ENCODE measurements around the gene CYS1. TPM values are rescaled to one million over a fixed set of nuclear protein-coding genes. Genes with fewer than 3 reads are reported as not detected.
A peak's percentile ranks its signal among the peaks of the same experiment; 100 is the strongest.

CYS1 gene
- total and polyA plus RNA-seq, 2 of the 13 experiments (the other 11 are each of a cell fraction or from before 2014, with no cell fraction given): 0.04 TPM; not detected in 1

DNA sequence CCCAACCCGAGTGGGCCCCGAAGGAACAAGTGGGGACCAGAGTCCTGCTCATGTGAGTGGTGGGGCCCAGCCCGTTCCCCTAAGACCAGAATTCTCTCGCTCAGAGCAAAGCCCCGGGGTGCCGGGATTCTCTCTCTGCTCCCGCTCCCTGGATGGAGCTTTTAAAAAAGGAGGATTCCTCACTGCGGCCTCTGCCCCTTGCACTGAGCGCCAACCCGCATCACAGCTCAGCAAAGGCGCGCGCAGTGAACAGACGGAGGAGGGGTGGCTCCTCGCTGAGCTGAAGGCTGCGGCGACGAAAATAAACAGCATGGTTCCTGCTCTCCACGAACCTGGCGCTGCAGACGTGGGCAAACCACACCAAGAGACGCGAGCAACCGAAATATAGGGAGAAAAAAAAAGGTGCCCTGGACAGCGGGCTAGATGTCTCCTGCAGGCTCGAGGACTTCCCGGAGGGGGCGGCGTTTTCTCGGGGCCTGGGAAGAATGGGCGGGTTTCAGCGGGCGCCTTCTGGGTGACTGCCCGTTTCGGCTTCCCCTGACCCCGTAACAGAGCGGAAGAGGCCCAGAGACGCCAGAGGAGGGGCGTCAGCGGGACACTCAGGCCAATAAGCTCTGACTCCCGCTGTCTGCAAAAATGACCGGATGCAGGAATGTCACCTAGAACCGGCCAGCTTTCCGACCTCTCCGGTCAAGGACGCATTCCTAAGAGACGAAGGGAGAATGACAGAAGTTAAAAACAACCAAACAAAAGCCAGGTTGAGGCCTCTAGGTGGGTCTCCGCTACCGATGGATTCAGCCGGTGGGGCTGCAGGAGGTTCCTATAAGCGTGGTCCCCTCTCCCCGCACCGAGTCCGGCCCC is 37.7 kb downstream of the CYS1 start (continued):
- TF ChIP-seq, protein P1, sequence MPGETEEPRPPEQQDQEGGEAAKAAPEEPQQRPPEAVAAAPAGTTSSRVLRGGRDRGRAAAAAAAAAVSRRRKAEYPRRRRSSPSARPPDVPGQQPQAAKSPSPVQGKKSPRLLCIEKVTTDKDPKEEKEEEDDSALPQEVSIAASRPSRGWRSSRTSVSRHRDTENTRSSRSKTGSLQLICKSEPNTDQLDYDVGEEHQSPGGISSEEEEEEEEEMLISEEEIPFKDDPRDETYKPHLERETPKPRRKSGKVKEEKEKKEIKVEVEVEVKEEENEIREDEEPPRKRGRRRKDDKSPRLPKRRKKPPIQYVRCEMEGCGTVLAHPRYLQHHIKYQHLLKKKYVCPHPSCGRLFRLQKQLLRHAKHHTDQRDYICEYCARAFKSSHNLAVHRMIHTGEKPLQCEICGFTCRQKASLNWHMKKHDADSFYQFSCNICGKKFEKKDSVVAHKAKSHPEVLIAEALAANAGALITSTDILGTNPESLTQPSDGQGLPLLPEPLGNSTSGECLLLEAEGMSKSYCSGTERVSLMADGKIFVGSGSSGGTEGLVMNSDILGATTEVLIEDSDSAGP (CRISPR knock-in tag; IDR thresholded peaks at IDR 0.05; ENCODE audit: borderline replicate concordance): peak; percentile 49; the same call in 1 of the 2 replicates
- TF ChIP-seq ZC3H13 (CRISPR knock-in tag; IDR thresholded peaks at IDR 0.05): 0 out of 2 replicates have a peak, but pooled peaks have one; percentile 8
- TF ChIP-seq, protein P2, sequence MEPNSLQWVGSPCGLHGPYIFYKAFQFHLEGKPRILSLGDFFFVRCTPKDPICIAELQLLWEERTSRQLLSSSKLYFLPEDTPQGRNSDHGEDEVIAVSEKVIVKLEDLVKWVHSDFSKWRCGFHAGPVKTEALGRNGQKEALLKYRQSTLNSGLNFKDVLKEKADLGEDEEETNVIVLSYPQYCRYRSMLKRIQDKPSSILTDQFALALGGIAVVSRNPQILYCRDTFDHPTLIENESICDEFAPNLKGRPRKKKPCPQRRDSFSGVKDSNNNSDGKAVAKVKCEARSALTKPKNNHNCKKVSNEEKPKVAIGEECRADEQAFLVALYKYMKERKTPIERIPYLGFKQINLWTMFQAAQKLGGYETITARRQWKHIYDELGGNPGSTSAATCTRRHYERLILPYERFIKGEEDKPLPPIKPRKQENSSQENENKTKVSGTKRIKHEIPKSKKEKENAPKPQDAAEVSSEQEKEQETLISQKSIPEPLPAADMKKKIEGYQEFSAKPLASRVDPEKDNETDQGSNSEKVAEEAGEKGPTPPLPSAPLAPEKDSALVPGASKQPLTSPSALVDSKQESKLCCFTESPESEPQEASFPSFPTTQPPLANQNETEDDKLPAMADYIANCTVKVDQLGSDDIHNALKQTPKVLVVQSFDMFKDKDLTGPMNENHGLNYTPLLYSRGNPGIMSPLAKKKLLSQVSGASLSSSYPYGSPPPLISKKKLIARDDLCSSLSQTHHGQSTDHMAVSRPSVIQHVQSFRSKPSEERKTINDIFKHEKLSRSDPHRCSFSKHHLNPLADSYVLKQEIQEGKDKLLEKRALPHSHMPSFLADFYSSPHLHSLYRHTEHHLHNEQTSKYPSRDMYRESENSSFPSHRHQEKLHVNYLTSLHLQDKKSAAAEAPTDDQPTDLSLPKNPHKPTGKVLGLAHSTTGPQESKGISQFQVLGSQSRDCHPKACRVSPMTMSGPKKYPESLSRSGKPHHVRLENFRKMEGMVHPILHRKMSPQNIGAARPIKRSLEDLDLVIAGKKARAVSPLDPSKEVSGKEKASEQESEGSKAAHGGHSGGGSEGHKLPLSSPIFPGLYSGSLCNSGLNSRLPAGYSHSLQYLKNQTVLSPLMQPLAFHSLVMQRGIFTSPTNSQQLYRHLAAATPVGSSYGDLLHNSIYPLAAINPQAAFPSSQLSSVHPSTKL (CRISPR knock-in tag; IDR thresholded peaks at IDR 0.05): no peak; the same call in 1 of the 2 replicates
- TF ChIP-seq, protein P3, sequence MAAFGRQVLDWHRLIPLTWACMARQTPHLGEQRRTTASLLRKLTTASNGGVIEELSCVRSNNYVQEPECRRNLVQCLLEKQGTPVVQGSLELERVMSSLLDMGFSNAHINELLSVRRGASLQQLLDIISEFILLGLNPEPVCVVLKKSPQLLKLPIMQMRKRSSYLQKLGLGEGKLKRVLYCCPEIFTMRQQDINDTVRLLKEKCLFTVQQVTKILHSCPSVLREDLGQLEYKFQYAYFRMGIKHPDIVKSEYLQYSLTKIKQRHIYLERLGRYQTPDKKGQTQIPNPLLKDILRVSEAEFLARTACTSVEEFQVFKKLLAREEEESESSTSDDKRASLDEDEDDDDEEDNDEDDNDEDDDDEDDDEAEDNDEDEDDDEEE (CRISPR knock-in tag; IDR thresholded peaks at IDR 0.05): no peak
- no peak; the same call in 1 of the 2 replicates for TF ChIP-seq ZNF563 (CRISPR knock-in tag; IDR thresholded peaks at IDR 0.05)
- TF ChIP-seq ASH2L (IDR thresholded peaks at IDR 0.05; ENCODE audit: insufficient read length, low read depth, low read length): no peak
- TF ChIP-seq NR2C2 (CRISPR knock-in tag; IDR thresholded peaks at IDR 0.05; ENCODE audit: borderline replicate concordance): peak; percentile 56; the same call in 1 of the 2 replicates
- TF ChIP-seq FOXP1 (IDR thresholded peaks at IDR 0.05): no peak
- peak; percentile 28; the same call in 1 of the 2 replicates for TF ChIP-seq FOXP1 (CRISPR knock-in tag; IDR thresholded peaks at IDR 0.05)
- TF ChIP-seq, protein P4, sequence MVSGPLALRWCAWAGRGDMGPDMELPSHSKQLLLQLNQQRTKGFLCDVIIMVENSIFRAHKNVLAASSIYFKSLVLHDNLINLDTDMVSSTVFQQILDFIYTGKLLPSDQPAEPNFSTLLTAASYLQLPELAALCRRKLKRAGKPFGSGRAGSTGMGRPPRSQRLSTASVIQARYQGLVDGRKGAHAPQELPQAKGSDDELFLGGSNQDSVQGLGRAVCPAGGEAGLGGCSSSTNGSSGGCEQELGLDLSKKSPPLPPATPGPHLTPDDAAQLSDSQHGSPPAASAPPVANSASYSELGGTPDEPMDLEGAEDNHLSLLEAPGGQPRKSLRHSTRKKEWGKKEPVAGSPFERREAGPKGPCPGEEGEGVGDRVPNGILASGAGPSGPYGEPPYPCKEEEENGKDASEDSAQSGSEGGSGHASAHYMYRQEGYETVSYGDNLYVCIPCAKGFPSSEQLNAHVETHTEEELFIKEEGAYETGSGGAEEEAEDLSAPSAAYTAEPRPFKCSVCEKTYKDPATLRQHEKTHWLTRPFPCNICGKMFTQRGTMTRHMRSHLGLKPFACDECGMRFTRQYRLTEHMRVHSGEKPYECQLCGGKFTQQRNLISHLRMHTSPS (CRISPR knock-in tag; IDR thresholded peaks at IDR 0.05; ENCODE audit: low read depth): no peak
- TF ChIP-seq TEAD3 (CRISPR knock-in tag; optimal IDR thresholded peaks at IDR 0.05; ENCODE audit: borderline replicate concordance): peak; percentile 78
- TF ChIP-seq GPN1 (CRISPR knock-in tag; IDR thresholded peaks at IDR 0.05; ENCODE audit: borderline replicate concordance): no peak
- TF ChIP-seq MIER2 (CRISPR knock-in tag; IDR thresholded peaks at IDR 0.05): no peak
- no peak for TF ChIP-seq ZFX (CRISPR knock-in tag; IDR thresholded peaks at IDR 0.05; ENCODE audit: low read depth)
- TF ChIP-seq EP300 (IDR thresholded peaks at IDR 0.05; ENCODE audit: low read depth in 2 of 2, low read length in 2 of 2): no peak
- TF ChIP-seq EP300 (CRISPR knock-in tag; IDR thresholded peaks at IDR 0.05; ENCODE audit: borderline replicate concordance): no peak
- TF ChIP-seq, protein P5, sequence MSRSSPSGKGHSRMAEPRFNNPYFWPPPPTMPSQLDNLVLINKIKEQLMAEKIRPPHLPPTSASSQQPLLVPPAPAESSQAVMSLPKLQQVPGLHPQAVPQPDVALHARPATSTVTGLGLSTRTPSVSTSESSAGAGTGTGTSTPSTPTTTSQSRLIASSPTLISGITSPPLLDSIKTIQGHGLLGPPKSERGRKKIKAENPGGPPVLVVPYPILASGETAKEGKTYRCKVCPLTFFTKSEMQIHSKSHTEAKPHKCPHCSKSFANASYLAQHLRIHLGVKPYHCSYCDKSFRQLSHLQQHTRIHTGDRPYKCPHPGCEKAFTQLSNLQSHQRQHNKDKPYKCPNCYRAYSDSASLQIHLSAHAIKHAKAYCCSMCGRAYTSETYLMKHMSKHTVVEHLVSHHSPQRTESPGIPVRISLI (CRISPR knock-in tag; IDR thresholded peaks at IDR 0.05; ENCODE audit: borderline replicate concordance): no peak
- TF ChIP-seq KMT2A (CRISPR knock-in tag; IDR thresholded peaks at IDR 0.05): peak; percentile 14; the same call in 1 of the 2 replicates

Measured in HepG2 (cell line).